GM18951 (cell line): ENCODE results near the gene MBOAT2.

Source experiments
- POLR2A ChIP-seq: IDR thresholded peaks from 4 replicates; pipeline ENCODE4 v1.6.1; 2011; ENCODE audit warnings: mild to moderate bottlenecking; ENCODE audit not compliant: insufficient read length, insufficient read depth; ENCODE audit errors: extremely low read depth
- in situ Hi-C: fragments of 300-500 bp; cut with MboI; formaldehyde crosslinking; loops from one replicate; pipeline ENCODE4 v1.12.0; 2022; ENCODE audit warnings: low sequenced_read_pairs, mixed read lengths, inconsistent platforms; ENCODE audit not compliant: unreplicated experiment

The MBOAT2 gene

DNA sequence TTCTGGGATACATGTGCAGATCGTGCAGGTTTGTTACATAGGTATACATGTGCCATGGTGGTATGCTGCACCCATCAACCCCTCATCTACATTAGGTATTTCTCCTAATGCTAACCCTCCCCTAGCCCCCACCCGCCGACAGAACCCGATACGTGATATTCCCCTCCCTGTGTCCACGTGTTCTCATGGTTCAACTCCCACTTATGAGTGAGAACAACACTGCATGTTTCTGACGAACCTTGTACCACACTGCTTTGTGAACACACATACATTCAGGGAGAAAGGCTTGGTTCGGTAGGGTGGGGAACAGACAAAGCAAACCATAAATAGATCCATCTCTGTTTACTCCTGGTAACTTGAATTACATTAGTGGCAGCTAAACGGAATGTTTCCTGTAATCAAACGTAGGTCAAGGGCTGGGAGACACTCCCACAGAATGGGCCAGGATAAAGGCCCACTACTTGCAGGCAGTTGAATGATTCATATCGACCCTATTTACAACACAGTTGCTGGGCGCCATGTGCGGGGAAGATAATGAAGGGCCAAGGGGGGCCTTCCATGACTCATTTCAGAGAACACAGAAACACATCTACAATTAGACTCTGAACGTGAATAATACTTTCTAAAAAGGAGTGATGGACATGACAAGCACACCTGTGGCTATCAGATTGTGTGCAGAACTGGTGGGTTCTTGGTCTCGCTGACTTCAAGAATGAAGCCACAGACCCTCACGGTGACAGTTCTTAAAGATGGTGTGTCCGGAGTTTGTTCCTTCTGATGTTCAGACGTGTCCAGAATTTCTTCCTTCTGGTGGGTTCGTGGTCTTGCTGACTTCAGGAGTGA is 109.3 kb downstream of the MBOAT2 start:
- in situ Hi-C loops = no loop called here
- no peak for TF ChIP-seq POLR2A

DNA sequence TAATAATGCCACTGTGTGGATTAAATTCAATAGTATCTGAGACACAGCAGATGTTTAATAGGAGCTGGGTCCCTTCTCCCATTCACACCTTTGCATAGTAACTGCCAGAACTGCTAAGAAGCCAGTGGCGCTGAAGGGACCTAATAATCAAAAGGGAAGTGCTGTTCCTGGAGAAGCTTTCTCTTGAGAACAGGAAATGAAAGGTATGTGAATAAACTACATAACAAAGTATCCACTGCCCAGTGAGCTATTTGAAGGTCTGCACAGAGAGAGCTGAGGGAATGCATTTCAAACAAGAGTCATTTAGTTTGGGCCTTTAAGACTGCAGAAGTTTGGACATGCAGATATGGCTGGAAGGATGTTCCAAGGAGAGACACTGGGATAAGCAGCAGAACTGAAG is 110.0 kb downstream of the MBOAT2 start:
- no peak for TF ChIP-seq POLR2A
- in situ Hi-C loops = no loop called here

DNA sequence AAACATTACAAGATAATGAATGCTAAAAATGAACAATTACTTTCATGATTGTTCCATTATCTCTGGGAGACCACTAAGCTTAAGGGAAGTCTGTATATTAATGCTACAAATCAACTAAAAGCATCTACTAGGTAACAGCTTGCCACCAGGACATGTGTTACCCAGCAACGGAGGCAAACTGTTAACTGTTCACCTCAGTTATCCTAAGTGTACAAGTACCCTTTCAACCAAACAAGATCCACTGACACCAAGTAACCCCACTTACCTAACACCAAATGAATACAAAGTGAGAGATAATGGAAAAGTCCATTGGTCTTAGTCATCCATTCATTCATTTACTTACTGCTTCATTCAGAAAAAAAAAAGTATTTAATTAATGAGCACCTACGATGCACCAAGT is 111.4 kb downstream of the MBOAT2 start:
- TF ChIP-seq POLR2A = no peak
- in situ Hi-C loops = no loop called here

DNA sequence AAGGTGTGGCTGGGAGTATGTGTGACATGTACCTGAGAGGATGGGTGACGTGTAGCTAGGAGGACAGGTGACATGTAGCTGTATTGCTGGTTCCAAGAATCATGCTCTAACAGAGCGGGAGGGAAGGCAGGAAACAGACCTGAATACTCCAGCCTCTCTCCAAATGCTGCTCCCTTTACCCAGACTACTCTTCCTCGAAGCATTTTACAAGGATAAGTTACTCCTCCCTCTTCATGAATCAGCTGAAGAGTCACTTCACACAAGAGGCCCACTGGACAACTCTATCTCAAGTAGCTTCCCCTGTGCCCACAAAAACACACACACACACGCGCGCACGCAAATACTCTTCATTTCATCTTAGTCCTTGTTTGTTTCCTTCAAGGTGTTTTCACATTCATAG is 113.5 kb downstream of the MBOAT2 start:
- in situ Hi-C loops = no loop called here
- no peak for TF ChIP-seq POLR2A

DNA sequence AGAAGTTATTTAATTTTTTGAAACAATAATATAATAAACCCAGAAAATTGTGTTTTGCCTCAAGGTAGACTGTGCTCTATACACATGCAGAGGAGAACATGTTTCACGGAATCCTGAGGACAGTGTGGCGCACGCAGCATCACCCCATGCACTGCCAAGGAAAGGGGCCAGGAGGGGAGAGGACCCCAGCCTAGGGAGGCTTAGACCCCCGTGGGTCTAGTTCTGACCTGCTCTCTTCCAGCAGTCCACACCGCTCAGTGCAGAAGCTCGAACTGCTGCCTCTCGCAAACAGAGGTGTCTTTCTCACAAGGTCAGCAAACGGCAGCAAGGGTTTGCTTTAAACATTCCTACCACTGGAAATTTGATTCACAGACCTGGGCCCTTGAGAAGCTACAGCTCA is 114.5 kb downstream of the MBOAT2 start:
- TF ChIP-seq POLR2A = no peak
- in situ Hi-C loops = no loop called here

DNA sequence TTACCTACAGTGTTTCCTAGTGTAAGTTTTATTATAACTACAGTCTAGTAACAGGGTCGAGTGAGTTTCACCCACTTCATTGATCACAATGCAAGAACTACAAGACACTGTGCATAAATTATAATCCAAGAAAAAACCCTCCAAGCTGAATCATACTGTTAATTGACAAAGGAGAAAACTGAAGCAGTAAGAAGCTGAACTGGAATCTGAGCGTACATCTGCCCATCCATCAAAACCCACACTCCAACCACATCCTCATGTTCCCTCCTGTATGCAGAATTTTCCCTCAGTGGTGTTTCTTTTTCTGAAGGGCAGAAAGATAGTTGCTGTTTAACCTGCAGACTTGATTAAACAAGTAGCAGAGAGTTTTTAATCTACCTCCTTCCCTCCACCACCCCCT is 116.6 kb downstream of the MBOAT2 start:
- in situ Hi-C loops = no loop called here
- no peak for TF ChIP-seq POLR2A

DNA sequence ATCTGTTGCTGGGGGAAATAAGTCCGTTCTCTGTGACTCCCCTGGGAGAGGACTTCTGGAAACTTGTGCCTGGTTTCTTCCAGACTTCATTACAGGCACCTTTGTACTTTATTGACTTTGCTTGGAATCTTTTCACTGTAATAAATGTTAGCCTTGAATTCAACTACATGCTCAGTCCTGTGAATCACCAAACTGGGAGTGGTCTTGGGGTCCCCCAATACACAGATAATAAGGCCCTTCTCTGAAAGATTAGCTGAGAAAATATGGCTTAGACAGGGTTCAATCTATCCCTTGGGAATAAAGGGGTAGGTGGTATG is 117.3 kb downstream of the MBOAT2 start:
- in situ Hi-C loops = no loop called here
- TF ChIP-seq POLR2A = no peak

DNA sequence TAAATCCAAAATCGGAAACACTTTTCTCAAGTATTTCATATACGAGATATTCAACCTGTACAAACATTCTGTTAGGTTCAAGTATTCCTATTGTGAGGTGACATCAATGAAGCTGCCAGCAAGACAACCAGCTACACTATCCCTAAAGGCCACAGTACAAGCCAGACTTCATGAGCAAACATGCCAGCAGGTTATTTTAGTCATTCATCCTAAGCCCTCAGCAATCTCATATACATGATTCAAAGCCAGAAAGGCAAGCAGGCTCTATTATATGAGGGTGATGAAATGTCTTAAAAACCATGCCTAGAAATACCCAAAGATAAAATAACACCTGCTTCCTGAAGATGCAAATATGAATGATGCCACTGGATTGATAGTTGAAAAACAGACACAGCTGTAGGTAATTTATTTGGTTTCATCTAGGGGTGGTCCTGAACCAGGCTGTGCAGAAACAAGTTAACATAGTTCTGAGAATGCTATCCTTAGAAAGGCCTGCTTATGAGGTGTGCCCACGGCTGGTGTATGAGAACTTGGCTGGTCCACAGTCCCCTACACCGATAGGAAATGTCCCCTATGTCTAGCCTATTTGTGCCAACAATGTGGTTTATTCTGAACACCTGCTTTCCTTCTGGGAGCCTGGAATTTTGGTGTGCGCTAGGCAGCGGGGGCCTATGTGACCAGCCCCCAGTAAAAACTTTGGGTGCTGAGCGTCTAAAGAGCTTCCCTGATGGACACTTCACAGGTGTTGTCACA is 117.9 kb downstream of the MBOAT2 start:
- in situ Hi-C loops = no loop called here
- no peak for TF ChIP-seq POLR2A

DNA sequence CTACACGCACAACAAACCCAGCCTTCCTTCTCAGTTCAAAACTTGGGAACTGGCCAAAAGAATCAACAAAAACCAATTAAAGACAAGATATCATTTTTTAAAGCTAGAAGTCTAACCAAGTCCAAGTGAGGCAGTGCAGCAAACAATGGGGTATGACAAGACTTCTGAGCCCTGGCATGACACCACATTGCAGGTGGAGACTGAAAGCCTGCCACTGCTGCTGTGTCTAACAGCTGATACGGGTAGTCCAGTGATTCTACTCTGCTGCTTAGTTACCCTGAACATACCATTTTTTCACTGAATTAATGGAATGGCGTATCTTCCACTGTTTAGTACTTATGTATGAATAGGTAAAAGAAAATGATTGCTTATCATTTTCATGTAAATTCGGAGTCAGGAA is 118.7 kb downstream of the MBOAT2 start:
- no peak for TF ChIP-seq POLR2A
- in situ Hi-C loops = no loop called here

DNA sequence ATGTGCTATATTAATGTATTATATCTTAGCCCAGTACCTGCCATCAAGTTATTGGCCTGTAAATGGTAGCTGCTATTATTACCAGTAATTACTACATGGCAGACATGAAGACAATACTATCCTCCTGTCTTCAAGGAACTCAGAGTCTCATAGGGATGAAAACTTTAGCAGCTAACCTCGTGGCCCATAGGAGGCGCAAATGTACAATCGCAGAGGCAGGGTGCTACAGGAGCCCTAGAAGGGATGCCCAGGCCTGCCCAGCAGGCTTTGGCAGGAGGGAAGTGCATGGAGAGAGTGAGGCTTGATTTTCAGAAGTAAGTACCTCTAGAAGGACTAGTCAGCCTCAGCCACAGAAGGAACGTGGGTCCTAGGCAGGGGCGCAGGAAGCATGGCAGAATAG is 121.4 kb downstream of the MBOAT2 start:
- TF ChIP-seq POLR2A = no peak
- in situ Hi-C loops = no loop called here

DNA sequence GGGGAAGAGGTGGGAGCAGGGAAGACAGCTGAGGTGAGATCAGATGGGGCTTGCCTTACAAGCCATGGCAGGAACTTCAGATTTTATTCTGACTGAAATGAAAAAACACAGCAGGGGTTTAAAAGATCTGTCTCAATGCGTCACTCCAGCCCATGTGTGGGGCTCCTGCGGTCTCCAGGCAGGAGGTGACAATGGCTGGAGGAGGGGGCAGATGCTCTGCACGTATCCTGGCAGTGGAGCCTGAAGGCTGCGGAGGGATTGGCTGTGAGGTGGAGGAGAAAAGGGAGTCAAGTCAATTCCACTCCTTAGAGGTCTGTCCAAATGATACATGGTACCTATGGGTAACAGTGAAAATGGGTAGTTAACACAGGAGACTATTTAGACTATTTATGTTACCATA is 125.6 kb downstream of the MBOAT2 start:
- in situ Hi-C loops = no loop called here
- TF ChIP-seq POLR2A = no peak

DNA sequence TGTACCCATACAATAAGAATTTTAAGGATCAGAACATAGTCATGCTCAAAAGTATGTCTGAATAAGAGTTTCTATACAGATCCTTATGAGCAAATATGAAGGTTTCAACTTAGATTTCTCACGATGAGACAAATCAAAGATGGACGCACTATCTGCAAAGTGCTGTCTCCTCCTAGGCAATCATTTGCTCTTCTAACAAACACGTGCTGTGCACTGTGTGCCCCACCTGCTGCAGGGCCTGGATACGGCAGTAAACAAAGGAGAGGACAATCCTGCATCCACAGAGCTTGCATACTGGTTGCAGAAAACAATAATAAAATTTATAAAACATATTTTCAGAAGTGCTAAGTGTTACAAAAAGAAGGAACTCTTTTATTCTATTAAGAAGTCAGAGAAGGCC is 126.2 kb downstream of the MBOAT2 start:
- TF ChIP-seq POLR2A = no peak

DNA sequence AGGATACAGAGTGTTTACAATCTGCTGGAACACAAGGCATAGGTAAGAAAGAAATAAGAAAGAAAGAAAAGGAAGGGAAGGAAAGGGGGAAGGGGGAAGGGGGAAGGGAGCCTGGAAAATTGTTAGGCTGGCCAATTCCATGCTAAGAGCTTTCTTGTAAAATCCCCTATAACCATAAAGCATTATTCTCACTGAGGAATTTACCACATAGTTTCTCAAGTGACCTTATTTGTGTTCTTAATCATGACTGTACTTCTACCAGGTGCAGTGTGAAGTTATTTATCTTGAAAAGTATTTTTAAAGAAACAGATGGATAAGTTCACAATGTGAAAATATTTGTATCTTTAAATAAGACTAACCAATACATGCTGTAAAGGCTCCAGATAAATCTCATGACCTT is 126.9 kb downstream of the MBOAT2 start:
- TF ChIP-seq POLR2A = no peak
- in situ Hi-C loops = no loop called here

More for the DNA sequence above, 126.2 kb downstream of the MBOAT2 start:
- in situ Hi-C loops = no loop called here

DNA sequence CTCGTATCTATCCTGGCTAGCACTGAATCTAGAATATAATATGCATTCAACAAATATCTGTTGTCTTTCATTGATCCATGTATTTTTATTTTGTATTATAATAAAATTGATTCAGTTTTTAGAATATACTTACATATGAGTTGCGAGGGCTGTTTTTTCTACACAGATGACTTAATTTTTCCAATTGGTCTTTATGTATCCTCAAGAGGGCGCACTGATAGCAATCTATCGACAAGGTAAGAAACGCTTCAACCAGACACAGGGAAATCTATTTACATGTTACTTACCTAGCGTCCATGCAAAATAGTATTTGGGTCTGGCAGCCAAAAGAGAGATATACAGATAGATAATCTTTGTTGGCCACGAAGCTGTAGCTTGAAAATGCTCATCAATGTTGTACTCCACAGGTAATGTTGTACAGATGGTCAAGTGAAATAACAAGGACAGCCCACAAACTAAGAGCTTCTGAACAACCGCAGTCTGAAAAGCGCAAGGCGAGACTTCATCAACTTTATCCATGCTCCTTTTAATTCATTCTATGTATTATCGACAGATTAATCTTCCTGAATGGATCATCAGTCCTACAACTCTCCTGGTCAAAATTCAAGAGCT is 130.6 kb downstream of the MBOAT2 start:
- no peak for TF ChIP-seq POLR2A
- in situ Hi-C loops = no loop called here
